OCI-LY1 (cell line): Measurements from ENCODE around the gene OR10G6.
"Not testable (repeated sequence)": the region's sequence is repeated elsewhere in the genome, so short reads cannot be mapped to it uniquely, and the experiment has no call there.

Source experiments
- H2AFZ ChIP-seq: fragments of 200-600 bp; sonication (generic), shearing (Covaris generic); 2 replicates; pipeline ENCODE4 v1.6.0; 2014; ENCODE audit warnings: antibody characterized with exemption, mild to moderate bottlenecking, low read length
- H3F3A ChIP-seq: fragments of 200-600 bp; sonication (generic), shearing (Covaris generic); 2 replicates; pipeline ENCODE4 v1.6.0; 2014; ENCODE audit warnings: mild to moderate bottlenecking, antibody characterized with exemption, low read length, moderate library complexity; ENCODE audit not compliant: insufficient read depth
- H3K27ac ChIP-seq: fragments of 200-600 bp; sonication (generic); 2 replicates; pipeline ENCODE4 v1.5.1; 2014; ENCODE audit warnings: low read length, mixed run types, mild to moderate bottlenecking, low read depth; ENCODE audit not compliant: poor library complexity, severe bottlenecking
- H3K27me3 ChIP-seq: fragments of 200-600 bp; sonication (generic); 2 replicates; pipeline ENCODE4 v1.6.0; 2014; ENCODE audit warnings: antibody characterized with exemption, mild to moderate bottlenecking, low read length, moderate library complexity; ENCODE audit not compliant: insufficient read depth
- H3K36me3 ChIP-seq: fragments of 200-600 bp; sonication (generic); 2 replicates; pipeline ENCODE4 v1.6.1; 2014; ENCODE audit warnings: mild to moderate bottlenecking, antibody characterized with exemption, low read length, moderate library complexity, mixed read lengths; ENCODE audit not compliant: insufficient read depth
- H3K4me1 ChIP-seq: fragments of 200-600 bp; sonication (generic); 2 replicates; pipeline ENCODE4 v1.5.1; 2014; ENCODE audit warnings: mild to moderate bottlenecking, low read length, moderate library complexity; ENCODE audit not compliant: insufficient read depth, severe bottlenecking
- H3K4me2 ChIP-seq: fragments of 200-600 bp; sonication (generic), shearing (Covaris generic); 2 replicates; pipeline ENCODE4 v1.6.1; 2014; ENCODE audit warnings: low read length
- H3K4me3 ChIP-seq: fragments of 200-600 bp; sonication (generic); 2 replicates; pipeline ENCODE4 v1.5.1; 2014; ENCODE audit warnings: low read length, low read depth, mild to moderate bottlenecking, mixed read lengths; ENCODE audit not compliant: poor library complexity, severe bottlenecking
- H3K79me2 ChIP-seq: fragments of 200-600 bp; shearing (Covaris generic); 2 replicates; pipeline ENCODE4 v1.6.1; 2016; ENCODE audit warnings: mixed run types, low read length, mixed read lengths; ENCODE audit not compliant: insufficient read depth
- H3K9ac ChIP-seq: fragments of 200-600 bp; sonication (generic), shearing (Covaris generic); 2 replicates; pipeline ENCODE4 v1.6.1; 2014; ENCODE audit warnings: mild to moderate bottlenecking, low read length, mixed read lengths
- H3K9me2 ChIP-seq: fragments of 200-600 bp; sonication (generic), shearing (Covaris generic); 2 replicates; pipeline ENCODE4 v1.6.1; 2014; ENCODE audit warnings: low read depth, mild to moderate bottlenecking, low read length, mixed read lengths
- H3K9me3 ChIP-seq: fragments of 200-600 bp; shearing (Covaris generic); 2 replicates; pipeline ENCODE4 v1.6.1; 2014; ENCODE audit warnings: low read length, mixed read lengths
- H4K20me1 ChIP-seq: fragments of 200-600 bp; sonication (generic), shearing (Covaris generic); 2 replicates; pipeline ENCODE4 v1.6.0; 2016; ENCODE audit warnings: mild to moderate bottlenecking, low read length; ENCODE audit not compliant: insufficient read depth
- EZH2 ChIP-seq: fragments of 200-600 bp; sonication (generic), shearing (Covaris generic); IDR thresholded peaks from 2 replicates; pipeline ENCODE4 v1.8.0; 2017; ENCODE audit warnings: borderline replicate concordance, mixed run types, mild to moderate bottlenecking, antibody characterized with exemption, low read length, moderate library complexity, mixed read lengths
- TF ChIP-seq, protein P1 (sequence below): fragments of 200-600 bp; sonication (generic), shearing (Covaris generic); IDR thresholded peaks from 2 replicates; pipeline ENCODE4 v1.5.1; 2017; ENCODE audit warnings: mild to moderate bottlenecking, antibody characterized with exemption, low read length, moderate library complexity, mixed read lengths

Gene OR10G6

DNA sequence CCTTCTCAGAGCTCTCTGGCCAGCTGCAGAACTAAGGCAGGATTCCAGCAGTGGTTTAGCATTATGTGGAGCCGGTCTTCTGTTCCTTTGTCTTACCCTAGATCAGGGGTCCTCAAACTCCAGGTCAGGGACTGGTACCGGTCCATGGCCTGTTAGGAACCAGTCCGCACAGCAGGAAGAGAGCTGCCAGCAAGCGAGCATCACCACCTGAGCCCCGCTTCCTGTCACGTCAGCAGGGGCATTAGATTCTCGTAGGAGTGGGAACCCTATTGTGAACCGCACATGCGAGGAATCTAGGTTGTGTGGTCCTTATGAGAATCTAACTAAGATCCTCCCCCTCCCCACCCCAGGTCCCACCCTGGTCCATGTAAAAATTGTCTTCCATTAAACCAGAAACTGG lies 44.6 kb upstream of the OR10G6 start:
- H3K4me3 ChIP-seq: no peak overlapping the region
- no peaks in the 10 kb centered on the region for H3K36me3 ChIP-seq
- no peak overlapping the region for H3K27ac ChIP-seq
- no peaks in the 10 kb centered on the region for H3K9me3 ChIP-seq
- no peaks in the 10 kb centered on the region for H3K4me1 ChIP-seq
- H4K20me1 ChIP-seq: no peaks in the 10 kb centered on the region
- H3K79me2 ChIP-seq: no peaks in the 10 kb centered on the region
- no peaks in the 10 kb centered on the region for H3F3A ChIP-seq
- H3K9me2 ChIP-seq: no peaks in the 10 kb centered on the region
- H3K9ac ChIP-seq: no peak overlapping the region
- H2AFZ ChIP-seq: no peak overlapping the region
- H3K27me3 ChIP-seq: no peaks in the 10 kb centered on the region
- TF ChIP-seq EZH2: no peak
- TF ChIP-seq, protein P1, sequence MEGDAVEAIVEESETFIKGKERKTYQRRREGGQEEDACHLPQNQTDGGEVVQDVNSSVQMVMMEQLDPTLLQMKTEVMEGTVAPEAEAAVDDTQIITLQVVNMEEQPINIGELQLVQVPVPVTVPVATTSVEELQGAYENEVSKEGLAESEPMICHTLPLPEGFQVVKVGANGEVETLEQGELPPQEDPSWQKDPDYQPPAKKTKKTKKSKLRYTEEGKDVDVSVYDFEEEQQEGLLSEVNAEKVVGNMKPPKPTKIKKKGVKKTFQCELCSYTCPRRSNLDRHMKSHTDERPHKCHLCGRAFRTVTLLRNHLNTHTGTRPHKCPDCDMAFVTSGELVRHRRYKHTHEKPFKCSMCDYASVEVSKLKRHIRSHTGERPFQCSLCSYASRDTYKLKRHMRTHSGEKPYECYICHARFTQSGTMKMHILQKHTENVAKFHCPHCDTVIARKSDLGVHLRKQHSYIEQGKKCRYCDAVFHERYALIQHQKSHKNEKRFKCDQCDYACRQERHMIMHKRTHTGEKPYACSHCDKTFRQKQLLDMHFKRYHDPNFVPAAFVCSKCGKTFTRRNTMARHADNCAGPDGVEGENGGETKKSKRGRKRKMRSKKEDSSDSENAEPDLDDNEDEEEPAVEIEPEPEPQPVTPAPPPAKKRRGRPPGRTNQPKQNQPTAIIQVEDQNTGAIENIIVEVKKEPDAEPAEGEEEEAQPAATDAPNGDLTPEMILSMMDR: no peak
- H3K4me2 ChIP-seq: no peak overlapping the region

DNA sequence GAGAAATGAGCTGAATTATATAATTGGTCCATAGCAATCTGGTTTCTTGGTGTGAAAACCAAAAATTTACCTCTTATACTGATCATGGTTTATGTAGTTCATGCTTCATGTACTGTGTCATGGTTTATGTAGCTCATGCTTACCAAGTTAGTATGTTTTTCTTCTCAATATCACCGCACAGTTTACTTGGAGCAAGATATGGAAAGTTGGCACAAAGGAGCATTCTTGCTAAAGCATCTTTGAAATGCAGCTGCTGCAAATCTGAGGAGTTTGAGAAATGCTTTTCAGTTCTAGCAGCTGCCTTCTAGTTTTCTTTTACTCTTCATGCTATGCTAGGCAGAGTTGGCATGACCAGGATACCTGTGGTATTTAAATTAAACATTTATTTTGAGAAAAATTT lies 41.7 kb upstream of the OR10G6 start:
- no peaks in the 10 kb centered on the region for H3K27me3 ChIP-seq
- no peaks in the 10 kb centered on the region for H3K9me2 ChIP-seq
- H3K4me3 ChIP-seq: no peak overlapping the region
- no peaks in the 10 kb centered on the region for H3K79me2 ChIP-seq
- H3F3A ChIP-seq: no peaks in the 10 kb centered on the region
- H3K4me2 ChIP-seq: no peak overlapping the region
- H3K9me3 ChIP-seq: no peaks in the 10 kb centered on the region
- no peaks in the 10 kb centered on the region for H3K4me1 ChIP-seq
- H4K20me1 ChIP-seq: no peaks in the 10 kb centered on the region
- no peak for TF ChIP-seq EZH2
- TF ChIP-seq, protein P1: no peak
- no peaks in the 10 kb centered on the region for H3K36me3 ChIP-seq
- no peak overlapping the region for H3K9ac ChIP-seq
- no peak overlapping the region for H2AFZ ChIP-seq
- H3K27ac ChIP-seq: no peak overlapping the region

DNA sequence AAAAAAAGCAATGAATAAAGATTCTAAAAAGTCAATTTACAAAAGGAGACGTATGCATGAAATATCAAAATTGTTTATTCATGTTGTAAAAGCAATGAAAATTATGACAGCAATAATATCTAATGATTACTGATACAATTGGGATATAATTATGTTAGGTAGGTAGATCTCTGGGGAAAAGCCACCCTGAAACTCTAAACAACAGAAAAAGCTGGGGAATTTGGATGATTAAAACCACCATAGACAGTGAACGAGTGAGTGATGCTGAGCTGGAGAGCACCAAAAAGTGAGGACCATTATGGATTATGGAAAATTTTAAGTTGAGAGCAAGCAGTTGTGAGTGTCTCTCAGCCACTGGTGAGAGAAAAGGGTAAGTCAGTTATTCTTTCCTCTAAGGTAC lies 31.5 kb upstream of the OR10G6 start, which contains the start of gene OR10G8:
Gene OR10G8 (plus strand): TSS at position 301 of the 400 bp plus-strand sequence. CDS start 2,825 bp downstream, outside the sequence.
- no peaks in the 10 kb centered on the region for H3K4me1 ChIP-seq
- H3K27ac ChIP-seq: no peak within 1 kb of the TSS
- no peak within 1 kb of the TSS for H3K4me2 ChIP-seq
- no peak for TF ChIP-seq EZH2
- TF ChIP-seq, protein P1: no peak
- H3K9me2 ChIP-seq: no peaks in the 10 kb centered on the region
- no peaks in the 10 kb centered on the region for H3K79me2 ChIP-seq
- H3K9me3 ChIP-seq: no peaks in the 10 kb centered on the region
- no peak within 1 kb of the TSS for H3K4me3 ChIP-seq
- no peaks in the 10 kb centered on the region for H3K36me3 ChIP-seq
- H3K27me3 ChIP-seq: no peaks in the 10 kb centered on the region
- H3K9ac ChIP-seq: no peak within 1 kb of the TSS
- no peaks in the 10 kb centered on the region for H3F3A ChIP-seq
- H2AFZ ChIP-seq: no peak within 1 kb of the TSS
- no peaks in the 10 kb centered on the region for H4K20me1 ChIP-seq

DNA sequence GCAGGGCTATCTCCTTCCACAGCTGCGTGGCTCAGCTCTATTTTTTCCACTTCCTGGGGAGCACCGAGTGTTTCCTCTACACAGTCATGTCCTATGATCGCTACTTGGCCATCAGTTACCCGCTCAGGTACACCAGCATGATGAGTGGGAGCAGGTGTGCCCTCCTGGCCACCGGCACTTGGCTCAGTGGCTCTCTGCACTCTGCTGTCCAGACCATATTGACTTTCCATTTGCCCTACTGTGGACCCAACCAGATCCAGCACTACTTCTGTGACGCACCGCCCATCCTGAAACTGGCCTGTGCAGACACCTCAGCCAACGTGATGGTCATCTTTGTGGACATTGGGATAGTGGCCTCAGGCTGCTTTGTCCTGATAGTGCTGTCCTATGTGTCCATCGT lies 20.9 kb upstream of the OR10G6 start:
- not testable (repeated sequence) for H3K79me2 ChIP-seq, H3K36me3 ChIP-seq, H3K4me3 ChIP-seq, H3K9me2 ChIP-seq, H3K4me1 ChIP-seq, H2AFZ ChIP-seq, H3K27ac ChIP-seq, H3K27me3 ChIP-seq, H4K20me1 ChIP-seq, H3K9ac ChIP-seq, H3F3A ChIP-seq, H3K9me3 ChIP-seq, H3K4me2 ChIP-seq
